Naive B cell (primary cell): Measurements from ENCODE around the gene AIDA. TPM values are rescaled to one million over a fixed set of nuclear protein-coding genes. Genes with fewer than 3 reads are reported as not detected.
A peak's percentile ranks its signal among the peaks of the same experiment; 100 is the strongest.
"Not testable (repeated sequence)": the region's sequence is repeated elsewhere in the genome, so short reads cannot be mapped to it uniquely, and the experiment has no call there.

Experiments
- ATAC-seq, 2 donors: fragments of 150-1000 bp; cut with Tn5 transposase; 2 replicates each; pipeline ENCODE4 v1.10.0; 2021; ENCODE audit warnings: low read depth in 2 of 2, mild to moderate bottlenecking in 2 of 2, moderate library complexity in 2 of 2
- DNase-seq: peaks from one replicate; pipeline ENCODE4 v3.0.0; 2022
- H3K27ac Mint-ChIP-seq, 6 donors: one replicate each; pipeline ENCODE4 v1.8.0; 2020 to 2022; ENCODE audit warnings: mild to moderate bottlenecking in 6 of 6, mixed read lengths in 6 of 6, moderate library complexity in 5 of 6, inconsistent platforms in 2 of 6
- H3K27me3 Mint-ChIP-seq, 3 donors: one replicate each; pipeline ENCODE4 v1.8.0; 2021 to 2022; ENCODE audit warnings: mixed read lengths in 3 of 3, mild to moderate bottlenecking in 1 of 3
- H3K36me3 Mint-ChIP-seq, 2 donors: one replicate each; pipeline ENCODE4 v1.8.0; 2020 to 2022; ENCODE audit warnings: mixed read lengths in 2 of 2, inconsistent platforms in 1 of 2, mild to moderate bottlenecking in 1 of 2
- H3K4me1 Mint-ChIP-seq, 3 donors: one replicate each; pipeline ENCODE4 v1.8.0; 2020 to 2022; ENCODE audit warnings: mixed read lengths in 3 of 3, inconsistent platforms in 1 of 3, mild to moderate bottlenecking in 1 of 3, moderate library complexity in 1 of 3
- H3K4me3 Mint-ChIP-seq, 8 donors: one replicate each; pipeline ENCODE4 v1.8.0; 2020 to 2022; ENCODE audit warnings: mild to moderate bottlenecking in 8 of 8, mixed read lengths in 8 of 8, moderate library complexity in 8 of 8, inconsistent platforms in 2 of 8
- H3K9me3 Mint-ChIP-seq, 7 donors: one replicate each; pipeline ENCODE4 v1.8.0; 2020 to 2022; ENCODE audit warnings: mixed read lengths in 7 of 7, mild to moderate bottlenecking in 5 of 7, inconsistent platforms in 2 of 7, moderate library complexity in 1 of 7
- polyA plus RNA-seq, 6 donors: library from polyadenylated mRNA; unstranded; fragments of 300-500 nt; fragmentation: Illumina TruSeq; gene quantifications; one replicate each; pipeline ENCODE4 v1.2.3, GENCODE V29; 2021; ENCODE audit warnings: low read depth in 6 of 6

The AIDA gene
- polyA plus RNA-seq, 6 donors from 2014 or later = 78.6 to 104 (median 82.1) TPM

DNA sequence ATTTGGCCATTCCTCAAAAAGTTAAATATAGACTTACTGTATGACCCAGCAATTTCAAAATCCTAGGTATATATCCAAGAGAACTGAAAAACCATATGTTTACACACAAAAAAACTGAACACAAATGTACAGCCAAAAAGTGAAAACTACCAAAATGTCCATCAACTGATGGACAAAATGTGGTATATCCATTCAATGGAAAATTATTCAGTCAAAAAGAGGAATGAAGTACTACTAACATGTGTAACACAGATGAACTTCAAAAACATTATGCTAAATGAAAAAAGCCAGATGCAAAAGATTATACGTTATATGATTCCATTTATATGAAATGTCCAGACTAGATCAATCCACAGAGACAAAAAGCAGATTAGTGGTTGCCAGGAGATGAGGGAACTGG, 8.0 kb downstream of the AIDA start:
- ATAC-seq (no peak), DNase-seq (no peak)
- Mint-ChIP-seq H3K27me3 (no peaks in the 10 kb centered on the region), H3K4me1 (peaks cover 33 to 67% (median 47%) of the 10 kb centered on the region in 3 donors), H3K4me3 (peak overlapping the region in 1 of 8 donors; percentile 24), H3K9me3 (peaks cover 0 to 8% (median 2%) of the 10 kb centered on the region in 7 donors), H3K36me3 (peaks cover 12 to 25% of the 10 kb centered on the region in 2 donors), H3K27ac (peak overlapping the region in 2 of 6 donors; percentile 6 to 75)

DNA sequence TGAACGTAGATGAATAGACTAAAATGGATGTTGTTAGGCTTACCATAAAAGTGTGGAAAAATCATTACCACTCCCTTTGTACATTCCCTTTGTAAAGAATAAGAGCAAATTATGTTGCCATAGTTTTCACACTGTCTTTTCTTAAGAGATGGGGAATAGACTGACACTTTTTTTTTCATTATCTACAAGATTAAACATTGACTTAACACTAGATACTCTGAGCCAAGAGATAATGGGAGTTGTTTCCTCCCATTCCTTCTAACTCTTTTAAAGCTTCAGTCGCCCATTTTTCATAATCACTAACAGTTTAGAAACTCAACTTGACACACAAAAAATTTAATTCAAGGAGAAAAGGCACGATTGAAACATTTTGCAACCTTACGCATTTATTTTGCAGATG, 10.1 kb downstream of the AIDA start:
- Mint-ChIP-seq H3K27me3 (no peaks in the 10 kb centered on the region), H3K36me3 (peaks cover 12 to 28% of the 10 kb centered on the region in 2 donors), H3K4me3 (no peak overlapping the region), H3K4me1 (peaks cover 30 to 48% (median 45%) of the 10 kb centered on the region in 3 donors), H3K9me3 (peaks cover 0 to 8% (median 2%) of the 10 kb centered on the region in 7 donors), H3K27ac (peak overlapping the region in 2 of 6 donors; percentile 67 to 75)
- DNase-seq (no peak), ATAC-seq (no peak)

DNA sequence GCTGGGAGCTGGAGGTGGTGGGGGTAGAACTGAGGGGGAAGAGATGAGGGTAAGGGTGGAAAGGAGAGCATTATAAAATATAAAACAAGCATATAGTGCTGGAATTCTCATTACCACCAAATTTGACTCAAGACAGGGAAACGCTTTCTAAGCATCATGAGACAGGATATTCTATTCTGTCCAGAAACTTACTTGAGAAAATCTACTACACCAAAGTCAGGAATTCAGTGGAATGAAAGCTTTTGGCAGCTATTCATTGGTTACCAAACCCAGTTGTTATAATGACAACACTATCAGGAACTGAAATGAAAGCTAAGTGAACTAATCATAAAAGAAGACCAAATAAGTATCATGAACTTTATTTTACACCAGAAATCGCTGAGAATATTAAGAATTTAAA, 14.5 kb downstream of the AIDA start:
- H3K27ac Mint-ChIP-seq = peak overlapping the region in 3 of 6 donors; percentile 67 to 80 (median 78)
- no peaks in the 10 kb centered on the region for H3K27me3 Mint-ChIP-seq

DNA sequence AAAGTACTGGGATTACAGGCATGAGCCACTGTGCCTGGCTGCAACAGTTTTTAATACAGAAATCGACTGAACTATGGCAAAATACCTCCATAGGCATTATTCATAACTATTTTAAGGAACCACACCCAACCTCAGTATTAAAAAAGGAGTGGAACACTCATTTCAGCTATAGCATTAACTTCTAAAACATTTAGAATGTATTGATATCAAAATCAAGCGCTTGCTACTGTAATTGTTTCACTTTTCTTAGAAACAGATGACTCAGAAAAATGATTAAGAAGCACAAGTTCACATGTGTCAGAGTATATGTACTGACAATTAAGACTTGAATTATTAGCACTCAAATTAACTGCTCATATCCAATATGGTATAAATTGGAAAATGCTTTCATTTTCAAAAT, 15.1 kb downstream of the AIDA start:
- peak overlapping the region in 3 of 6 donors; percentile 22 to 67 (median 56) for H3K27ac Mint-ChIP-seq
- no peak for ATAC-seq

More for the DNA sequence above, 14.5 kb downstream of the AIDA start:
- no peak overlapping the region for H3K4me3 Mint-ChIP-seq
- H3K9me3 Mint-ChIP-seq = no peaks in the 10 kb centered on the region
- ATAC-seq = no peak
- peaks cover 26 to 31% (median 27%) of the 10 kb centered on the region in 3 donors for H3K4me1 Mint-ChIP-seq
- peaks cover 0 to 5% of the 10 kb centered on the region in 2 donors for H3K36me3 Mint-ChIP-seq
- DNase-seq = no peak

DNA sequence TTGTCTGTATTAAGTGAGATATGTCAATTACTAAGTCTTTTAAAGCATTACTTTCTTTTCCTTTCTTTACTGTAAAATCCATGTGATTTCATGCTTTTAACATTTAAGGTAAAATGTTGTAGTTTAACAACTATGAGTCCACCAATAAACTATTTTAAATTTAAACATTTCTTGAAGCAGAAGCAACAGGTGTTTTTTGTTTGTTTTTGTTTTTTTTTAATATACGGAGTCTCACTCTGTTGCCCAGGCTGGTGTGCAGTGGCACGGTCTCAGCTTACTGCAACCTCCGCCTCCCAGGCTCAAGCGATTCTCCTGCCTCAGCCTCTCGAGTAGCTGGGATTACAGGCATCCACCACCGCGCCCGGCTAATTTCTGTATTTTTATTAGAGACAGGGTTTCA, 15.6 kb downstream of the AIDA start:
- no peak overlapping the region for H3K4me3 Mint-ChIP-seq
- peaks cover 21 to 31% (median 23%) of the 10 kb centered on the region in 3 donors for H3K4me1 Mint-ChIP-seq
- H3K36me3 Mint-ChIP-seq = peaks cover 0 to 12% of the 10 kb centered on the region in 2 donors
- no peak for DNase-seq
- no peaks in the 10 kb centered on the region for H3K27me3 Mint-ChIP-seq
- ATAC-seq = no peak
- peak overlapping the region in 2 of 6 donors; percentile 22 to 56 for H3K27ac Mint-ChIP-seq
- no peaks in the 10 kb centered on the region for H3K9me3 Mint-ChIP-seq

More for the DNA sequence above, 15.1 kb downstream of the AIDA start:
- Mint-ChIP-seq H3K9me3 (no peaks in the 10 kb centered on the region), H3K4me3 (no peak overlapping the region), H3K27me3 (no peaks in the 10 kb centered on the region), H3K4me1 (peaks cover 21 to 31% (median 23%) of the 10 kb centered on the region in 3 donors), H3K36me3 (peaks cover 0 to 9% of the 10 kb centered on the region in 2 donors)
- DNase-seq = no peak

DNA sequence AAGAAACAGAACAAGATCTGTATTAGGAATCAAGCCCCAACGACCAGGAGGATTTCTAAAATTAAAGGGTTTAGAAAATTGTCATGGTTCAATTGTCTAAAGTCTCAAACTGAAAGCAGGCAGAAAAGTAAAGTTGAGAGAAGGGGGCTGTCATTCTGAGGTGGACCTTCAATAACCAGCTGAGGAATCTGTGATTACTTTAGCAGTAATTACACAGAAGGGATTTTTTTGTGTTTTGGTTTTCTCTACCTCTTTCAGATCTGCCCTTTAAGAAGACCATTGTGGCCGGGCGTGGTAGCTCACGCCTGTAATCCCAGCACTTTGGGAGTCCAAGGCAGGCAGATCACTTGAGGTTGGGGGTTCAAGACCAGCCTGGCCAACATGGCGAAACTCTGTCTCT, 17.4 kb downstream of the AIDA start:
- H3K27me3 Mint-ChIP-seq = no peaks in the 10 kb centered on the region
- H3K4me3 Mint-ChIP-seq = peak overlapping the region in 6 of 8 donors; percentile 0 to 59 (median 32)
- H3K9me3 Mint-ChIP-seq = no peaks in the 10 kb centered on the region

DNA sequence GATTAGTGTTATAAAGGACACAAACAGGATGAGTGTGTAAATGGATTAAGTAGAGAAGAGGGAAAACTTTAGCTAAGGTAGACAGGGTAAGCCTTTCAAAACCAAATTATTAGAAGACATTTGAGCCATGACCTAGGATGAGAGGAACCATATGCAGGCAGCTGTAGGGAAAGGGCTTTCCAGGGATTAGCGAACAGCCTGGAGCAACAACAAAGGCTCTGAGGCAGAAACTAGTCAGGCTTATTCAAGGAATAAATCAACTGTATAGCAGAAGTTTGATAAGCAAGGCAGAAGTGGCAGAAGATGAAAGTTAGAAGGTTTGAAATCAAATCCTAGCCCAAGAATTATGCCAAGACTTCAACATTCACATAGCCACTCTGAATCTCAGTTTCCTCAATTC, 21.3 kb downstream of the AIDA start:
- peaks cover 8 to 13% of the 10 kb centered on the region in 2 donors for H3K36me3 Mint-ChIP-seq
- H3K4me3 Mint-ChIP-seq = no peak overlapping the region
- ATAC-seq (no peak), DNase-seq (no peak)
- no peaks in the 10 kb centered on the region for H3K9me3 Mint-ChIP-seq
- peaks cover 16 to 30% (median 20%) of the 10 kb centered on the region in 3 donors for H3K4me1 Mint-ChIP-seq
- H3K27ac Mint-ChIP-seq = peak overlapping the region in 1 of 6 donors; percentile 59
- no peaks in the 10 kb centered on the region for H3K27me3 Mint-ChIP-seq

More for the DNA sequence above, 17.4 kb downstream of the AIDA start:
- no peak for DNase-seq
- Mint-ChIP-seq H3K36me3 (peaks cover 0 to 12% of the 10 kb centered on the region in 2 donors), H3K4me1 (peaks cover 20 to 38% (median 28%) of the 10 kb centered on the region in 3 donors), H3K27ac (peak overlapping the region; percentile 77 to 91 (median 84))
- ATAC-seq = no peak

GRCh38 chr1:222680080-222680479, 32.2 kb downstream of the AIDA start:
- H3K27me3 Mint-ChIP-seq = no peaks in the 10 kb centered on the region
- no peak for ATAC-seq
- H3K4me3 Mint-ChIP-seq = no peak overlapping the region
- peaks cover 8 to 13% of the 10 kb centered on the region in 2 donors for H3K36me3 Mint-ChIP-seq
- no peak for DNase-seq
- peak overlapping the region in 1 of 6 donors; percentile 30 for H3K27ac Mint-ChIP-seq
- H3K9me3 Mint-ChIP-seq = no peaks in the 10 kb centered on the region
- peaks cover 0 to 5% (median 2%) of the 10 kb centered on the region in 3 donors for H3K4me1 Mint-ChIP-seq

DNA sequence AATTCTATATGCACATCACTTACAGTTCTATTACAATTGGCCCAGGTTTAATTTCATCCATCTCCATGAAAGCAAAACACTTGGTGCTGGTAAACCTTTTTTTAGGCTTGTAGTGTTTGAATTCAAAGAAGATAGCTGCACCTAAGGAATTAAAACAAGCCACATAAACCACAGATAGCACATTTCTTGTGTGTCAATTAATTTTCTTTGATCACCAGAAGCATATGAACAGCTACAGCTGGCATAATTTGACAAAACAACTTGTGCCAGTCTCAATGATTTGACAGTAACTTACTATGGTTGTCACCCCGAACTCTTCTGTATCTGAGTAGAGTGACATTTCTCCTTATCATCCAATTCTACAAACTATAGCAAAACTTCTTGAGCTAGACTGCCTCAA, 42.2 kb downstream of the AIDA start:
- H3K4me3 Mint-ChIP-seq = no peak overlapping the region
- H3K27me3 Mint-ChIP-seq = no peaks in the 10 kb centered on the region
- peaks cover 16 to 31% of the 10 kb centered on the region in 2 donors for H3K36me3 Mint-ChIP-seq

DNA sequence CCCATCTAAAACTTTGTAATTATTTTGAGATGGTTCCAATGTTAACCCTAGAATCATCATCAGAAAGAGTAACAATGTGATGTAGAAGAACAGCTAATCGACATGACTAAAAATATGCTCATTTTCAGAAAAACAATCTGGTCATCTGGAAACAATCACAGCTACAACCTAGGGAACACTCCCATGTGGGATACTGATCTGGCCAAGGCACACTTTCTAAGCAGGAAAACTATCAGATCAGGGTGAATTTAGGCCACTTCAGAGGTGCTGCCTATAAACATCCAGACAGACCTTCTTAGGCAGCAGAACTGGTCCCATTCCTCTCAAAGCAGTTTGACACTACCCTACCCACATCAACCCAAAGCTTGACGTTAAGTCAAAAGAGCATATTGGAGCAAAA, 43.2 kb downstream of the AIDA start:
- H3K4me3 Mint-ChIP-seq, H3K4me1 Mint-ChIP-seq, H3K9me3 Mint-ChIP-seq, H3K27me3 Mint-ChIP-seq, ATAC-seq, H3K27ac Mint-ChIP-seq, DNase-seq: not testable (repeated sequence)
- peaks cover 20 to 21% of the 10 kb centered on the region in 2 donors for H3K36me3 Mint-ChIP-seq

More for the DNA sequence above, 42.2 kb downstream of the AIDA start:
- H3K9me3 Mint-ChIP-seq = no peaks in the 10 kb centered on the region
- DNase-seq (no peak), ATAC-seq (no peak)
- peak overlapping the region in 4 of 6 donors; percentile 21 to 42 (median 32) for H3K27ac Mint-ChIP-seq
- no peaks in the 10 kb centered on the region for H3K4me1 Mint-ChIP-seq

DNA sequence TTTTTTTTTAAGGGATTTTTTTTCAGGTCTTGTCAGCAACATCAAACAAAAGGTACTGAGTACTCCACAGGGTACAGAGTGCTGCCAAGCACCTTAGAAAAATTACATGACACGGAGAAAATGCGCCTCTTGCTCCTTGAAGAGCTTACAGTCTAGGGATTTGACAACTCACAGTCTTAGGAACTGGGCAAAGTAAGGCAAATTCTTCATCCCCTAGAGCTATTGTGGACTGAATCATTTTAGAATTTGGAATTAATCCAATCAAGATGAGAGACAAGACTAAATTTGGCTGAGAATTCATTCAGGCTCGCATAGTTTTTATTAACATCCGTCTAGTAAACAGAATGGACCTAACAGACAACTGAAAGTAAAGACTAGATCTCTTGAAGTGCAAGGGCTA, 44.1 kb downstream of the AIDA start:
- not testable (repeated sequence) for H3K27me3 Mint-ChIP-seq, H3K4me1 Mint-ChIP-seq, ATAC-seq, H3K27ac Mint-ChIP-seq, H3K9me3 Mint-ChIP-seq, H3K4me3 Mint-ChIP-seq, DNase-seq
- peaks cover 18 to 22% of the 10 kb centered on the region in 2 donors for H3K36me3 Mint-ChIP-seq

GRCh38 chr1:222665964-222666363, 46.3 kb downstream of the AIDA start:
- no peak overlapping the region for H3K27ac Mint-ChIP-seq

DNA sequence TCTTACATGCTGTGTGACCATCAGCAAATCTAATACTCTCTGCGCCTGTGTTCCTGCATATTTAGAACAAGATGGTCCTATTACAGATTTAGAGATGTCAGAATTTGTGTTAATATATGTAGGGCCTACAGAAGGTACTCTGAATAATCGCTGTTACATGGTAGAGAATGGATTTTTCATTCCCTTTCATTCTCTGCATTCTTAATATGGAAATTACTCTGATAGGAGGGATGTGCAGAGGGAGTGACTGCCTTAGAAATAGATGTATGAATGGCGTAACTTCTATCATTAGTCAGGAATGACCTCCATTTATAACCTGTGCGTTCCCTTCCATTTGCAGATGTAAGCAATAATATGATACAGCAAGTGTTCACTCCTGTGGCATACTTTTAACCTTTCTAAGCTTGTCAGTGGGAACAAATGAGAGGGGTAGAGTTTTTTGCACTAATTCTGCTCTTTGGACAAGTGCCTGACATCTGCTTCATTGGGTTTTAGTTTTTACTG, 48.8 kb downstream of the AIDA start:
- peaks cover 23 to 30% of the 10 kb centered on the region in 2 donors for H3K36me3 Mint-ChIP-seq
- H3K27ac Mint-ChIP-seq = peak overlapping the region in 3 of 6 donors; percentile 10 to 58 (median 44)
- no peak for ATAC-seq
- H3K4me1 Mint-ChIP-seq = peaks cover 0 to 3% (median 2%) of the 10 kb centered on the region in 3 donors
- H3K27me3 Mint-ChIP-seq = no peaks in the 10 kb centered on the region
- no peak for DNase-seq
- no peaks in the 10 kb centered on the region for H3K9me3 Mint-ChIP-seq
- no peak overlapping the region for H3K4me3 Mint-ChIP-seq

More at GRCh38 chr1:222665964-222666363, 46.3 kb downstream of the AIDA start:
- Mint-ChIP-seq H3K4me3 (no peak overlapping the region), H3K36me3 (peaks cover 20 to 25% of the 10 kb centered on the region in 2 donors), H3K27me3 (no peaks in the 10 kb centered on the region), H3K4me1 (no peaks in the 10 kb centered on the region), H3K9me3 (no peaks in the 10 kb centered on the region)
- ATAC-seq (no peak), DNase-seq (no peak)

GRCh38 chr1:222657899-222658298, 54.4 kb downstream of the AIDA start:
- H3K4me3 Mint-ChIP-seq = no peak overlapping the region
- H3K27me3 Mint-ChIP-seq = no peaks in the 10 kb centered on the region
- no peak for ATAC-seq
- DNase-seq = no peak
- peaks cover 26 to 35% (median 28%) of the 10 kb centered on the region in 3 donors for H3K4me1 Mint-ChIP-seq
- peaks cover 27 to 51% of the 10 kb centered on the region in 2 donors for H3K36me3 Mint-ChIP-seq
- H3K9me3 Mint-ChIP-seq = no peaks in the 10 kb centered on the region
- H3K27ac Mint-ChIP-seq = peak overlapping the region; percentile 7 to 98 (median 55)
